Endothelial cell of umbilical vein (primary cell): ENCODE results near the gene AKAP6. TPM values are rescaled to one million over a fixed set of nuclear protein-coding genes. Genes with fewer than 3 reads are reported as not detected.

Experiments used
- BruUV-seq: library from RNA; stranded (reverse); fragments of 400-500 nt; replicated peaks from 2 replicates; lab custom pipeline; 2021; lab: Mats Ljungman, UMichigan
- CTCF ChIA-PET: fragments of 300-600, 350-600 bp; sonication (Branson Sonifier 250); formaldehyde crosslinking; loops from one replicate; lab custom pipeline; 2021; ENCODE audit warnings: antibody characterized with exemption, inconsistent platforms; lab: Charles Lee
- POLR2A ChIA-PET: fragments of 300-600, 350-600 bp; sonication (Branson Sonifier 250); formaldehyde crosslinking; loops from one replicate; lab custom pipeline; 2021; ENCODE audit warnings: antibody characterized with exemption, inconsistent platforms; lab: Charles Lee
- DNase-seq: peaks from one replicate; pipeline ENCODE4 v3.0.0-alpha.2; 2011; ENCODE audit warnings: low read depth, low spot score
- FAIRE-seq: peaks from 2 replicates; lab custom pipeline; 2011; peaks lifted over from hg19 to GRCh38; lab: Jason Lieb, UNC
- H2AFZ ChIP-seq: 2 replicates; pipeline ENCODE4 v1.6.0; 2012; ENCODE audit warnings: low read depth, low read length, control low read depth, inconsistent platforms
- H3K27ac ChIP-seq: 2 replicates; pipeline ENCODE4 v1.5.1; 2011; ENCODE audit warnings: low read depth, mild to moderate bottlenecking, control low read depth, low read length, moderate library complexity; ENCODE audit not compliant: insufficient read depth
- H3K27me3 ChIP-seq, 2 experiments: 2 replicates each; pipeline versions ENCODE4 v1.6.0 to v1.6.1; 2011; ENCODE audit warnings: low read length in 2 of 2, mixed read lengths in 1 of 2; ENCODE audit not compliant: control insufficient read depth in 2 of 2, insufficient read depth in 2 of 2
- H3K36me3 ChIP-seq, 2 experiments: 2 replicates in 1 of 2; 3 replicates in 1 of 2; pipeline ENCODE4 v1.5.1; 2011; ENCODE audit warnings: low read length in 2 of 2, mild to moderate bottlenecking in 1 of 2, moderate library complexity in 1 of 2; ENCODE audit not compliant: control insufficient read depth in 2 of 2, insufficient read depth in 2 of 2; ENCODE audit errors: extremely low read depth in 1 of 2
- H3K4me1 ChIP-seq: 3 replicates; pipeline ENCODE4 v1.5.1; 2011; ENCODE audit warnings: mild to moderate bottlenecking, low read length; ENCODE audit not compliant: control insufficient read depth, insufficient read depth; ENCODE audit errors: extremely low read depth
- H3K4me2 ChIP-seq: 2 replicates; pipeline ENCODE4 v1.6.1; 2011; ENCODE audit warnings: low read length, control low read depth, mixed read lengths; ENCODE audit not compliant: insufficient read depth
- H3K4me3 ChIP-seq, 3 experiments: fragments of 200-600 bp in 1 of 3; sonication (generic), shearing (Covaris generic) in 1 of 3; replicated peaks in 1 of 3; 2 replicates each; pipeline ENCODE4 v1.5.1; 2011 to 2016; ENCODE audit warnings: control low read depth in 3 of 3, low read length in 3 of 3, mild to moderate bottlenecking in 2 of 3, inconsistent platforms in 1 of 3, low read depth in 1 of 3, moderate library complexity in 1 of 3; ENCODE audit not compliant: insufficient read depth in 1 of 3
- H3K79me2 ChIP-seq: 2 replicates; pipeline ENCODE4 v1.6.0; 2012; ENCODE audit warnings: low read length, inconsistent platforms; ENCODE audit not compliant: control insufficient read depth, insufficient read depth
- H3K9ac ChIP-seq: replicated peaks from 2 replicates; pipeline ENCODE3; 2011; ENCODE audit warnings: low read length, control low read depth; ENCODE audit not compliant: insufficient read depth; ENCODE audit errors: extremely low read depth
- H3K9me1 ChIP-seq: replicated peaks from 3 replicates; pipeline ENCODE4 v1.6.0; 2011; ENCODE audit warnings: mild to moderate bottlenecking, low read length; ENCODE audit not compliant: control insufficient read depth, insufficient read depth; ENCODE audit errors: extremely low read depth
- H3K9me3 ChIP-seq: replicated peaks from 2 replicates; pipeline ENCODE4 v1.5.1; 2012; ENCODE audit warnings: low read length, inconsistent platforms; ENCODE audit not compliant: control insufficient read depth, insufficient read depth
- H4K20me1 ChIP-seq: replicated peaks from 2 replicates; pipeline ENCODE3; 2011; ENCODE audit warnings: mild to moderate bottlenecking, low read length; ENCODE audit not compliant: control insufficient read depth, insufficient read depth; ENCODE audit errors: extremely low read depth
- EZH2 ChIP-seq: IDR thresholded peaks from 2 replicates; pipeline ENCODE4 v1.6.1; 2012; ENCODE audit warnings: borderline replicate concordance, low read depth, mild to moderate bottlenecking, moderate library complexity, low read length, inconsistent platforms; ENCODE audit not compliant: severe bottlenecking
- FOS ChIP-seq: IDR thresholded peaks from 2 replicates; pipeline ENCODE4 v1.6.1; 2011; ENCODE audit warnings: mild to moderate bottlenecking, low read length, moderate library complexity, borderline replicate concordance; ENCODE audit not compliant: insufficient read depth
- GATA2 ChIP-seq: IDR thresholded peaks from 2 replicates; pipeline ENCODE4 v1.7.0; 2011; ENCODE audit warnings: low read depth, mild to moderate bottlenecking, moderate library complexity, mixed read lengths, low read length; ENCODE audit not compliant: insufficient read length, insufficient read depth
- JUN ChIP-seq: IDR thresholded peaks from 2 replicates; pipeline ENCODE4 v1.6.1; 2011; ENCODE audit warnings: borderline replicate concordance, low read depth; ENCODE audit not compliant: insufficient read length, insufficient read depth
- MAX ChIP-seq: IDR thresholded peaks from 2 replicates; pipeline ENCODE4 v1.6.1; 2011; ENCODE audit not compliant: insufficient read depth, insufficient read length
- MYC ChIP-seq: IDR thresholded peaks from one replicate; pipeline ENCODE4 v1.6.1; 2011; ENCODE audit warnings: mild to moderate bottlenecking, low read depth, low read length
- POLR2A ChIP-seq: IDR thresholded peaks from 2 replicates; pipeline ENCODE4 v1.6.1; 2012; ENCODE audit warnings: low read depth, mild to moderate bottlenecking, control low read depth, low read length
- POLR2AphosphoS5 ChIP-seq: IDR thresholded peaks from 2 replicates; pipeline ENCODE4 v1.6.1; 2012; ENCODE audit warnings: low read depth, mild to moderate bottlenecking, control low read depth, low read length, moderate library complexity; ENCODE audit not compliant: insufficient read depth
- dilution Hi-C: fragments of 300-500 bp; cut with MboI; formaldehyde crosslinking; loops from one replicate; pipeline ENCODE4 v1.15.0; 2019; ENCODE audit warnings: low sequenced_read_pairs; ENCODE audit not compliant: extremely low pct_ligation_motif_present
- intact Hi-C: fragments of 100-400 bp; cut with micrococcal nuclease; formaldehyde crosslinking; loops from one replicate; pipeline ENCODE4 v1.10.0; 2022
- polyA plus RNA-seq, 4 experiments: library from polyadenylated mRNA; depleted of rRNA in 3 of 4; stranded (reverse) in 3 of 4; unstranded in 1 of 4; fragments of >200 nt; gene quantifications; 2 replicates each; pipeline versions ENCODE4 v1.2.1 to v1.2.3, GENCODE V29; 2011 to 2012; ENCODE audit warnings: missing spikeins in 1 of 4
- total RNA-seq: library from RNA; stranded (reverse); gene quantifications from 2 replicates; pipeline ENCODE4 v1.2.3, GENCODE V29; 2021

AKAP6 gene
- total and polyA plus RNA-seq, 2 donors (not counting 3 experiments of a cell fraction or from before 2014, with no cell fraction given), result 0.03 to 0.49 TPM

GRCh38 chr14:32706721-32707519 is 377.8 kb downstream of the AKAP6 start:
- no peaks in the 10 kb centered on the region for H3K9me1 ChIP-seq
- BruUV-seq, result no TSS peak
- ChIA-PET POLR2A (no interaction called here), CTCF (no interaction called here)
- peaks cover 7% of the 10 kb centered on the region for H3K4me1 ChIP-seq
- no peak overlapping the region for H3K4me2 ChIP-seq
- no peak for DNase-seq
- H3K9me3 ChIP-seq, result no peaks in the 10 kb centered on the region
- intact Hi-C loops, result loop anchor here (5.0 kb wide), 1 partner anchor 230 kb away; the partner anchor contains the start of gene NPAS3
- peaks cover 2 to 3% of the 10 kb centered on the region in 2 experiments for H3K27me3 ChIP-seq
- dilution Hi-C loops, result no loop called here
- TF ChIP-seq POLR2A (no peak), MYC (no peak), GATA2 (no peak), FOS (no peak), JUN (no peak), MAX (no peak), POLR2AphosphoS5 (no peak), EZH2 (no peak)
- H4K20me1 ChIP-seq, result no peaks in the 10 kb centered on the region
- H3K79me2 ChIP-seq, result no peaks in the 10 kb centered on the region
- no peak for FAIRE-seq
- H3K4me3 ChIP-seq, result no peak overlapping the region
- H3K9ac ChIP-seq, result no peak overlapping the region
- no peaks in the 10 kb centered on the region for H3K36me3 ChIP-seq
- H3K27ac ChIP-seq, result no peak overlapping the region
- no peak overlapping the region for H2AFZ ChIP-seq
